ENCODE results near the gene TRIP10.
"Not testable (repeated sequence)": the region's sequence is repeated elsewhere in the genome, so short reads cannot be mapped to it uniquely, and the experiment has no call there.

Gene TRIP10

GRCh38 chr19:6739390-6739882 is at the start of gene TRIP10:
Gene TRIP10, plus strand, starts transcription at chr19:6739680. Its CDS starts 82 bp downstream, at chr19:6739762.
- peak; percentile 82 for DNase-seq (ENCODE audit: low spot score)

GRCh38 chr19:6690160-6690885 is 49.2 kb upstream of the TRIP10 start:
- DNase-seq (ENCODE audit: low spot score), result no peak

- no peak for DNase-seq (ENCODE audit: low spot score)
Observed at GRCh38 chr19:6691342-6691741, 48.1 kb upstream of the TRIP10 start.

GRCh38 chr19:6692027-6692426 is 47.5 kb upstream of the TRIP10 start:
- no peak for DNase-seq (ENCODE audit: low spot score)

GRCh38 chr19:6693056-6693471 is 46.4 kb upstream of the TRIP10 start:
- DNase-seq (ENCODE audit: low spot score), result no peak

- DNase-seq (ENCODE audit: low spot score), result no peak
Observed at GRCh38 chr19:6693681-6694080, 45.8 kb upstream of the TRIP10 start.

- DNase-seq (ENCODE audit: low spot score), result no peak
Observed at GRCh38 chr19:6694147-6694815, 45.2 kb upstream of the TRIP10 start.

- DNase-seq (ENCODE audit: low spot score), result no peak
Observed at GRCh38 chr19:6696239-6696820, 43.1 kb upstream of the TRIP10 start.

GRCh38 chr19:6697291-6697690 is 42.2 kb upstream of the TRIP10 start:
- no peak for DNase-seq (ENCODE audit: low spot score)

GRCh38 chr19:6699935-6700334 is 39.5 kb upstream of the TRIP10 start:
- DNase-seq (ENCODE audit: low spot score), result no peak

GRCh38 chr19:6700586-6701316 is 38.7 kb upstream of the TRIP10 start:
- no peak for DNase-seq (ENCODE audit: low spot score)

- no peak for DNase-seq (ENCODE audit: low spot score)
Observed at GRCh38 chr19:6705931-6706632, 33.4 kb upstream of the TRIP10 start.

- DNase-seq (ENCODE audit: low spot score), result no peak
Observed at GRCh38 chr19:6706633-6706958, 32.9 kb upstream of the TRIP10 start.

GRCh38 chr19:6707011-6707657 is 32.3 kb upstream of the TRIP10 start:
- no peak for DNase-seq (ENCODE audit: low spot score)

- DNase-seq (ENCODE audit: low spot score), result no peak
Observed at GRCh38 chr19:6707658-6708018, 31.8 kb upstream of the TRIP10 start.

- no peak for DNase-seq (ENCODE audit: low spot score)
Observed at GRCh38 chr19:6708346-6708745, 31.1 kb upstream of the TRIP10 start.

GRCh38 chr19:6708913-6709312 is 30.6 kb upstream of the TRIP10 start:
- DNase-seq (ENCODE audit: low spot score), result not testable (repeated sequence)

- DNase-seq (ENCODE audit: low spot score), result no peak
Observed at GRCh38 chr19:6709549-6709948, 29.9 kb upstream of the TRIP10 start.

- no peak for DNase-seq (ENCODE audit: low spot score)
Observed at GRCh38 chr19:6710273-6711077, 29.0 kb upstream of the TRIP10 start.

- no peak for DNase-seq (ENCODE audit: low spot score)
Observed at GRCh38 chr19:6711078-6711361, 28.5 kb upstream of the TRIP10 start.

GRCh38 chr19:6711605-6712004 is 27.9 kb upstream of the TRIP10 start:
- DNase-seq (ENCODE audit: low spot score), result no peak

Data from activated CD4-positive, alpha-beta T cell treated with anti-CD3 and anti-CD28 coated beads, Interleukin-2, Interleukin-4, amounts not matched to agents 100 ng/mL and 50 ng/mL, durations not matched to agents 16 hours and 8 hours (primary cell).